CD14-positive monocyte (primary cell): ENCODE measurements around the gene SRXN1. TPM values are rescaled to one million over a fixed set of nuclear protein-coding genes. Genes with fewer than 3 reads are reported as not detected.

ENCODE experiments used
- DNase-seq, 3 donors: peaks; one replicate each; pipeline ENCODE4 v3.0.0-alpha.2; 2011 to 2022
- H2AFZ ChIP-seq: 2 replicates; pipeline ENCODE4 v1.6.0; 2012; ENCODE audit warnings: mild to moderate bottlenecking, low read depth, low read length, inconsistent platforms; ENCODE audit not compliant: insufficient read depth, poor library complexity, severe bottlenecking
- H3K27ac ChIP-seq, 2 donors: 1 replicate in 1 of 2; 2 replicates in 1 of 2; pipeline ENCODE4 v1.5.1; 2012 to 2013; ENCODE audit warnings: low read length in 2 of 2, control low read depth in 1 of 2, inconsistent platforms in 1 of 2, low read depth in 1 of 2, mild to moderate bottlenecking in 1 of 2
- H3K27me3 ChIP-seq, 2 donors: one replicate each; pipeline versions ENCODE4 v1.6.0 to v1.6.1; 2011 to 2013; ENCODE audit warnings: low read length in 2 of 2; ENCODE audit not compliant: control insufficient read depth in 2 of 2, insufficient read depth in 2 of 2
- H3K36me3 ChIP-seq, 2 donors: replicated peaks in 1 of 2; 1 replicate in 1 of 2; 2 replicates in 1 of 2; pipeline versions ENCODE4 v1.5.1 to v1.6.1; 2012 to 2013; ENCODE audit warnings: low read length in 2 of 2, control low read depth in 1 of 2, inconsistent platforms in 1 of 2, mild to moderate bottlenecking in 1 of 2; ENCODE audit not compliant: insufficient read depth in 2 of 2, control insufficient read depth in 1 of 2
- H3K4me1 ChIP-seq, 2 donors: 1 replicate in 1 of 2; 2 replicates in 1 of 2; pipeline versions ENCODE4 v1.5.1 to v1.6.1; 2012 to 2013; ENCODE audit warnings: low read length in 2 of 2, control low read depth in 1 of 2, inconsistent platforms in 1 of 2, mild to moderate bottlenecking in 1 of 2, moderate library complexity in 1 of 2; ENCODE audit not compliant: insufficient read depth in 2 of 2, control insufficient read depth in 1 of 2
- H3K4me2 ChIP-seq: replicated peaks from 2 replicates; pipeline ENCODE3; 2012; ENCODE audit warnings: low read length, moderate library complexity, mild to moderate bottlenecking; ENCODE audit not compliant: poor library complexity, severe bottlenecking; ENCODE audit errors: extremely low read depth
- H3K4me3 ChIP-seq, 3 experiments: fragments of 200-600 bp in 1 of 3; sonication (generic) in 1 of 3; replicated peaks in 1 of 3; 1 replicate in 2 of 3; 2 replicates in 1 of 3; pipeline ENCODE4 v1.5.1; 2011 to 2013; ENCODE audit warnings: low read length in 3 of 3, mild to moderate bottlenecking in 3 of 3, control low read depth in 2 of 3, low read depth in 2 of 3, inconsistent platforms in 1 of 3, moderate library complexity in 1 of 3
- H3K79me2 ChIP-seq: 2 replicates; pipeline ENCODE4 v1.6.0; 2012; ENCODE audit warnings: mild to moderate bottlenecking, control low read depth, inconsistent platforms, low read length, moderate library complexity; ENCODE audit not compliant: insufficient read depth
- H3K9ac ChIP-seq: 2 replicates; pipeline ENCODE4 v1.6.0; 2017; ENCODE audit warnings: low read length, mild to moderate bottlenecking; ENCODE audit not compliant: insufficient read depth, poor library complexity, severe bottlenecking
- H3K9me3 ChIP-seq, 2 donors: replicated peaks in 1 of 2; 1 replicate in 1 of 2; 2 replicates in 1 of 2; pipeline versions ENCODE4 v1.5.1 to v1.6.1; 2012 to 2013; ENCODE audit warnings: low read length in 2 of 2, control low read depth in 1 of 2; ENCODE audit not compliant: control insufficient read depth in 1 of 2, insufficient read depth in 1 of 2
- H4K20me1 ChIP-seq: 2 replicates; pipeline ENCODE4 v1.6.0; 2012; ENCODE audit warnings: mild to moderate bottlenecking, low read length, control low read depth, moderate library complexity; ENCODE audit not compliant: insufficient read depth
- H3K27ac Mint-ChIP-seq, 7 donors: one replicate each; pipeline ENCODE4 v1.8.0; 2020; ENCODE audit warnings: mild to moderate bottlenecking in 7 of 7, mixed read lengths in 7 of 7, moderate library complexity in 6 of 7, inconsistent platforms in 2 of 7
- H3K27me3 Mint-ChIP-seq, 3 donors: one replicate each; pipeline ENCODE4 v1.8.0; 2021 to 2022; ENCODE audit warnings: low read depth in 3 of 3, mild to moderate bottlenecking in 3 of 3, mixed read lengths in 3 of 3, moderate library complexity in 3 of 3, inconsistent platforms in 1 of 3
- H3K36me3 Mint-ChIP-seq, 2 donors: one replicate each; pipeline ENCODE4 v1.8.0; 2020; ENCODE audit warnings: mixed read lengths in 2 of 2, inconsistent platforms in 1 of 2, mild to moderate bottlenecking in 1 of 2
- H3K4me1 Mint-ChIP-seq: one replicate; pipeline ENCODE4 v1.8.0; 2020; ENCODE audit warnings: mild to moderate bottlenecking, mixed read lengths
- H3K4me3 Mint-ChIP-seq, 2 donors: one replicate each; pipeline ENCODE4 v1.8.0; 2020; ENCODE audit warnings: mild to moderate bottlenecking in 2 of 2, mixed read lengths in 2 of 2, moderate library complexity in 1 of 2
- H3K9me3 Mint-ChIP-seq, 7 donors: one replicate each; pipeline ENCODE4 v1.8.0; 2020 to 2022; ENCODE audit warnings: mixed read lengths in 7 of 7, mild to moderate bottlenecking in 6 of 7, moderate library complexity in 6 of 7, inconsistent platforms in 2 of 7
- CTCF ChIP-seq: fragments of 200-600 bp; IDR thresholded peaks from one replicate; pipeline ENCODE4 v1.8.0; 2022; ENCODE audit warnings: antibody characterized with exemption, mild to moderate bottlenecking
- WGBS: methylation state at CpG from one replicate; pipeline ENCODE4 v1.1.5; 2013; ENCODE audit warnings: missing lambda C conversion rate; ENCODE audit not compliant: insufficient coverage; 5-methylcytosine and 5-hydroxymethylcytosine counted together
- intact Hi-C, 2 donors: fragments of 100-400 bp; cut with micrococcal nuclease; formaldehyde crosslinking; loops; one replicate each; pipeline versions ENCODE4 v1.15.0 to v1.15.1; 2023
- polyA plus RNA-seq, 3 donors: library from polyadenylated mRNA; depleted of rRNA in 1 of 3; unstranded in 2 of 3; stranded (reverse) in 1 of 3; fragments of 300-500 nt in 2 of 3; fragments of >200 nt in 1 of 3; fragmentation: Illumina TruSeq in 2 of 3; gene quantifications; 1 replicate in 2 of 3; 2 replicates in 1 of 3; pipeline ENCODE4 v1.2.3, GENCODE V29; 2012 to 2021

Gene SRXN1
- polyA plus RNA-seq, 3 donors: 33.5 to 62.4 (median 56.6) TPM

- TF ChIP-seq CTCF: no peak
- Histone ChIP-seq H3K9ac (no peak overlapping the region), H3K9me3 (peaks cover 6 to 7% of the 10 kb centered on the region in 2 donors), H3K27ac (no peak overlapping the region), H3K79me2 (no peaks in the 10 kb centered on the region), H2AFZ (no peak overlapping the region), H4K20me1 (no peaks in the 10 kb centered on the region), H3K36me3 (no peaks in the 10 kb centered on the region), H3K4me3 (no peak overlapping the region), H3K4me1 (peaks cover 5 to 11% of the 10 kb centered on the region in 2 donors), H3K27me3 (peaks cover 0 to 5% of the 10 kb centered on the region in 2 donors), H3K4me2 (no peak overlapping the region)
- H3K4me3 Mint-ChIP-seq: no peak overlapping the region
- DNase-seq: no peak
- peaks cover 5 to 8% (median 7%) of the 10 kb centered on the region in 7 donors for H3K9me3 Mint-ChIP-seq
- no peak overlapping the region for H3K27ac Mint-ChIP-seq
- WGBS: 75% methylated on average over 4 of the region's 4 CpGs
- peaks cover 7 to 14% (median 11%) of the 10 kb centered on the region in 3 donors for H3K27me3 Mint-ChIP-seq
- no peaks in the 10 kb centered on the region for H3K36me3 Mint-ChIP-seq
- intact Hi-C loops: no loop called here
- peaks cover 15% of the 10 kb centered on the region for H3K4me1 Mint-ChIP-seq
Observed at GRCh38 chr20:617934-618690, 34.9 kb downstream of the SRXN1 start.

- H3K4me1 Mint-ChIP-seq: peaks cover 26% of the 10 kb centered on the region
Observed at GRCh38 chr20:615514-615913, 37.5 kb downstream of the SRXN1 start.

More at GRCh38 chr20:615514-615913, 37.5 kb downstream of the SRXN1 start:
- H2AFZ ChIP-seq: no peak overlapping the region
- peaks cover 7 to 24% of the 10 kb centered on the region in 2 donors for H3K9me3 ChIP-seq
- no peaks in the 10 kb centered on the region for H4K20me1 ChIP-seq
- peak in 1 of 3 donors; percentile 9 for DNase-seq
- Mint-ChIP-seq H3K4me3 (no peak overlapping the region), H3K36me3 (peaks cover 0 to 1% of the 10 kb centered on the region in 2 donors), H3K27me3 (peaks cover 27 to 34% (median 34%) of the 10 kb centered on the region in 3 donors), H3K9me3 (peaks cover 6 to 13% (median 11%) of the 10 kb centered on the region in 7 donors), H3K27ac (no peak overlapping the region)
- peaks cover 9 to 12% of the 10 kb centered on the region in 2 donors for H3K4me1 ChIP-seq
- H3K27me3 ChIP-seq: peaks cover 20 to 31% of the 10 kb centered on the region in 2 donors
- H3K9ac ChIP-seq: no peak overlapping the region
- no peaks in the 10 kb centered on the region for H3K36me3 ChIP-seq
- WGBS: no CpG with 5 or more reads among the region's 4 CpGs
- H3K4me3 ChIP-seq: no peak overlapping the region
- no peak for TF ChIP-seq CTCF
- intact Hi-C loops: no loop called here
- no peaks in the 10 kb centered on the region for H3K79me2 ChIP-seq
- no peak overlapping the region for H3K27ac ChIP-seq
- no peak overlapping the region for H3K4me2 ChIP-seq
